Measurements from ENCODE around the gene SLC28A3. TPM values are rescaled to one million over a fixed set of nuclear protein-coding genes. Genes with fewer than 3 reads are reported as not detected.

Gene SLC28A3
- total and polyA plus RNA-seq, 2 donors (not counting 3 experiments of a cell fraction or from before 2014, with no cell fraction given): not detected

DNA sequence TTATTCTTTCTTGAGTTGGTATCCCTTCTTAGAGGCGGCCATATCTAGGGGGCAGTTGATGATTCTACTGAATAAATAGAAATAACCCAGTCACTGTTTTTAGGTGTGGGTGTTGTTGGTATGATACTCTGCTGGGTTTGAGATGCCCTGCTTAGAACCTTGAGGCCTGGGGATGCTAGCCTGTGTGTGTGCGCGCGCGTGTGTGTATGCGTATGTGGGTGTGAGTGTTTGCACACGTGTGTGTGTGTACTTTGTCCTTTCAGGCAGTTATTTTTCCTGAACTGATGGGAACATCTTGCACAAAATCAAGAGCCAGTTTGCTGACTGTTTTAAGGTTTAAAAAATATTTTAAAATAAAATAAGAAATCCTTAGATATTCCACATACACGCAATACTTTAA lies 3.3 kb downstream of the SLC28A3 start:
- dilution Hi-C loops (cut with MboI; ENCODE audit: extremely low pct_ligation_motif_present, low sequenced_read_pairs): no loop called here
- no TSS peak for BruUV-seq (replicated peaks)

More for the DNA sequence above, 3.3 kb downstream of the SLC28A3 start:
- ChIA-PET POLR2A (no interaction called here), CTCF (no interaction called here)
- intact Hi-C loops (cut with micrococcal nuclease): no loop called here
- H3K9me3 ChIP-seq (replicated peaks; ENCODE audit: control insufficient read depth, insufficient read depth, low read length): no peaks in the 10 kb centered on the region
- DNase-seq (ENCODE audit: low read depth, low spot score) (no peak), FAIRE-seq (no peak)
- H3K27ac ChIP-seq (ENCODE audit: insufficient read depth, low read depth, low read length): no peak overlapping the region
- no peaks in the 10 kb centered on the region for H3K27me3 ChIP-seq (ENCODE audit: control insufficient read depth in 2 of 2, insufficient read depth in 2 of 2, low read length in 2 of 2)
- H3K4me2 ChIP-seq (ENCODE audit: insufficient read depth, low read length): no peak overlapping the region
- no peaks in the 10 kb centered on the region for H3K79me2 ChIP-seq (ENCODE audit: control insufficient read depth, insufficient read depth, low read length)
- H3K4me1 ChIP-seq (ENCODE audit: control insufficient read depth, extremely low read depth, insufficient read depth, low read length): no peaks in the 10 kb centered on the region
- no peaks in the 10 kb centered on the region for H3K36me3 ChIP-seq (ENCODE audit: control insufficient read depth in 2 of 2, extremely low read depth in 1 of 2, insufficient read depth in 2 of 2, low read length in 2 of 2)
- no peaks in the 10 kb centered on the region for H3K9me1 ChIP-seq (replicated peaks; ENCODE audit: control insufficient read depth, extremely low read depth, insufficient read depth, low read length)
- H4K20me1 ChIP-seq (replicated peaks; ENCODE audit: control insufficient read depth, extremely low read depth, insufficient read depth, low read length): no peaks in the 10 kb centered on the region
- no peak overlapping the region for H2AFZ ChIP-seq (ENCODE audit: low read depth, low read length)
- H3K9ac ChIP-seq (replicated peaks; ENCODE audit: extremely low read depth, insufficient read depth, low read length): no peak overlapping the region
- H3K4me3 ChIP-seq (replicated peaks in 1 of 3; ENCODE audit: insufficient read depth in 1 of 3, low read depth in 1 of 3, low read length in 3 of 3): no peak overlapping the region
- TF ChIP-seq JUN (IDR thresholded peaks at IDR 0.05; ENCODE audit: borderline replicate concordance, insufficient read depth, insufficient read length, low read depth): no peak
- no peak for TF ChIP-seq EZH2 (IDR thresholded peaks at IDR 0.05; ENCODE audit: borderline replicate concordance, low read depth, low read length, severe bottlenecking)
- TF ChIP-seq, protein P1, sequence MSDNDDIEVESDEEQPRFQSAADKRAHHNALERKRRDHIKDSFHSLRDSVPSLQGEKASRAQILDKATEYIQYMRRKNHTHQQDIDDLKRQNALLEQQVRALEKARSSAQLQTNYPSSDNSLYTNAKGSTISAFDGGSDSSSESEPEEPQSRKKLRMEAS (IDR thresholded peaks at IDR 0.05; ENCODE audit: insufficient read depth, insufficient read length): no peak
- TF ChIP-seq FOS (IDR thresholded peaks at IDR 0.05; ENCODE audit: borderline replicate concordance, insufficient read depth, low read length): no peak
- no peak for TF ChIP-seq POLR2A (IDR thresholded peaks at IDR 0.05; ENCODE audit: low read depth, low read length)
- TF ChIP-seq, protein P2, sequence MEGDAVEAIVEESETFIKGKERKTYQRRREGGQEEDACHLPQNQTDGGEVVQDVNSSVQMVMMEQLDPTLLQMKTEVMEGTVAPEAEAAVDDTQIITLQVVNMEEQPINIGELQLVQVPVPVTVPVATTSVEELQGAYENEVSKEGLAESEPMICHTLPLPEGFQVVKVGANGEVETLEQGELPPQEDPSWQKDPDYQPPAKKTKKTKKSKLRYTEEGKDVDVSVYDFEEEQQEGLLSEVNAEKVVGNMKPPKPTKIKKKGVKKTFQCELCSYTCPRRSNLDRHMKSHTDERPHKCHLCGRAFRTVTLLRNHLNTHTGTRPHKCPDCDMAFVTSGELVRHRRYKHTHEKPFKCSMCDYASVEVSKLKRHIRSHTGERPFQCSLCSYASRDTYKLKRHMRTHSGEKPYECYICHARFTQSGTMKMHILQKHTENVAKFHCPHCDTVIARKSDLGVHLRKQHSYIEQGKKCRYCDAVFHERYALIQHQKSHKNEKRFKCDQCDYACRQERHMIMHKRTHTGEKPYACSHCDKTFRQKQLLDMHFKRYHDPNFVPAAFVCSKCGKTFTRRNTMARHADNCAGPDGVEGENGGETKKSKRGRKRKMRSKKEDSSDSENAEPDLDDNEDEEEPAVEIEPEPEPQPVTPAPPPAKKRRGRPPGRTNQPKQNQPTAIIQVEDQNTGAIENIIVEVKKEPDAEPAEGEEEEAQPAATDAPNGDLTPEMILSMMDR (IDR thresholded peaks at IDR 0.05; ENCODE audit: extremely low read depth in 1 of 2, insufficient read depth in 1 of 2, low read depth in 1 of 2, low read length in 2 of 2): no peak
- no peak for TF ChIP-seq MYC (IDR thresholded peaks at IDR 0.05; ENCODE audit: low read depth, low read length)
- no peak for TF ChIP-seq GATA2 (IDR thresholded peaks at IDR 0.05; ENCODE audit: insufficient read depth, insufficient read length, low read depth, low read length)
- TF ChIP-seq POLR2AphosphoS5 (IDR thresholded peaks at IDR 0.05; ENCODE audit: insufficient read depth, low read depth, low read length): no peak
